Erythroblast (primary cell): ENCODE results near the gene GALNT16.
"Not testable (repeated sequence)": the region's sequence is repeated elsewhere in the genome, so short reads cannot be mapped to it uniquely, and the experiment has no call there.

Source experiments
- DNase-seq, 2 experiments: peaks; one replicate each; lab custom pipeline; 2025; lab: John Stamatoyannopoulos, UW
- GATA1 ChIP-seq: IDR thresholded peaks from 2 replicates; pipeline ENCODE4 v1.6.1; 2011; ENCODE audit warnings: low read depth, mild to moderate bottlenecking, control low read depth, low read length, moderate library complexity
- POLR2A ChIP-seq: IDR thresholded peaks from 2 replicates; pipeline ENCODE4 v1.6.1; 2011; ENCODE audit warnings: mild to moderate bottlenecking, low read length

GALNT16 gene

GRCh38 chr14:69259527-69260189 lies at the start of gene GALNT16:
Gene GALNT16, plus strand, starts transcription at chr14:69260158. Its CDS starts 133 bp downstream, at chr14:69260291.
- DNase-seq = no peak
- TF ChIP-seq GATA1 (no peak), POLR2A (no peak)

- DNase-seq = no peak
- no peak for TF ChIP-seq POLR2A
- TF ChIP-seq GATA1 = no peak
Measured at GRCh38 chr14:69214393-69214792, 45.6 kb upstream of the GALNT16 start.

GRCh38 chr14:69217663-69218062 lies 42.3 kb upstream of the GALNT16 start:
- DNase-seq = not testable (repeated sequence)

- TF ChIP-seq POLR2A (no peak), GATA1 (no peak)
Measured at GRCh38 chr14:69224946-69225345, 35.0 kb upstream of the GALNT16 start.

GRCh38 chr14:69226178-69226577 lies 33.8 kb upstream of the GALNT16 start:
- TF ChIP-seq GATA1 = no peak
- TF ChIP-seq POLR2A = no peak
- no peak for DNase-seq

More at GRCh38 chr14:69224946-69225345, 35.0 kb upstream of the GALNT16 start:
- DNase-seq = no peak

- no peak for TF ChIP-seq GATA1
- no peak for TF ChIP-seq POLR2A
- DNase-seq = no peak
Measured at GRCh38 chr14:69226736-69227135, 33.2 kb upstream of the GALNT16 start.

GRCh38 chr14:69231486-69231885 lies 28.5 kb upstream of the GALNT16 start:
- TF ChIP-seq POLR2A = no peak
- no peak for TF ChIP-seq GATA1
- DNase-seq = no peak

- DNase-seq = no peak
- no peak for TF ChIP-seq GATA1
- no peak for TF ChIP-seq POLR2A
Measured at GRCh38 chr14:69232388-69232787, 27.6 kb upstream of the GALNT16 start.

- DNase-seq = no peak
- TF ChIP-seq POLR2A (no peak), GATA1 (no peak)
Measured at GRCh38 chr14:69234106-69234505, 25.9 kb upstream of the GALNT16 start.

GRCh38 chr14:69235708-69236107 lies 24.2 kb upstream of the GALNT16 start:
- no peak for DNase-seq
- TF ChIP-seq POLR2A (no peak), GATA1 (no peak)

GRCh38 chr14:69237142-69237541 lies 22.8 kb upstream of the GALNT16 start:
- DNase-seq = no peak
- TF ChIP-seq POLR2A (no peak), GATA1 (no peak)

- TF ChIP-seq GATA1 (no peak), POLR2A (no peak)
- no peak for DNase-seq
Measured at GRCh38 chr14:69237584-69237983, 22.4 kb upstream of the GALNT16 start.

GRCh38 chr14:69238883-69239282 lies 21.1 kb upstream of the GALNT16 start:
- no peak for DNase-seq
- TF ChIP-seq POLR2A (no peak), GATA1 (no peak)

GRCh38 chr14:69240527-69241173 lies 19.3 kb upstream of the GALNT16 start:
- no peak for TF ChIP-seq GATA1
- TF ChIP-seq POLR2A = no peak
- no peak for DNase-seq

GRCh38 chr14:69241577-69241976 lies 18.4 kb upstream of the GALNT16 start:
- DNase-seq = no peak
- TF ChIP-seq POLR2A (no peak), GATA1 (no peak)
